Fibroblast of skin of back (primary cell): ENCODE results near the gene SYNM.

Experiments
- DNase-seq: peaks from one replicate; pipeline ENCODE4 v3.0.0-alpha.2; 2013

Gene SYNM

DNA sequence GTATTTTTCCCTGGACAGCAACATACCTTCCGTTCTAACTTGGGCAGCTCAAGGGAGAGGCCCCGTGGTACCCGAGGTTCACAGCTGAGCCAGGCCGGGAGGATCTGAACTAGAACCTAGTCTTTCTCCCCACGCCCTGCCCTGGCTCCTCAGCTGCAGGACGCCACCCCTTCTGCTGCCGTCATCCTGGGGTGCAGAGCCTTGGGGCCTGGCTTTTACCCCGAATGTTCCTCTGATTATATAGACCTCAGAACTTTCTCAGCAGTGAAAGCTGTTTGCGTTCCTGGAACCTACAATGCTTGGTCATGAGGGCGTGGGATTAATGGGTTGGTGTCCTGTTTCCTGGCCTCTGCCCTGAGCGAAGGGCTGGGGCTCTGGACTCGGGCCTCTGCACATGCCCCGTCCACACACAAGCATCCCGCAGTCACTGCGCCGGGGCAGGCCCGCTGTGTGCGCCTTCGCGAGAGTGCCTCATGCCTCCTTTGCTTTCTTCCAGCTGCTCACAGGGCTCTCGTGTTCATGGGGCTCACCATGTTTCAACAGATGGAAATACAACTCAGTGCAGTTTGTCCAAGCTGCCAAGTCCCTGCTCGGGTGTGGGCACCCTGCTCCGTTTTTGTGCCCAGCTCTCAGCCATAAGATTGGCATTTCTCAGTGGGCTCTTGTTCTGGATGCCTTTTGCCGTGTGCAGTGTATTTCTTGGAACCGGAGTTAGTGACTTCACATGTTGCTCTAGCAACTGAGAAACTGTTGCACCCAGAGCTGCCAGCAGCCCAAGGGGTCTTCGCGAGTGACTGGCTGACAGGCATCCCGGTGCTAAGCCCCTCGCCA lies 20.4 kb downstream of the SYNM start:
- DNase-seq = no peak

DNA sequence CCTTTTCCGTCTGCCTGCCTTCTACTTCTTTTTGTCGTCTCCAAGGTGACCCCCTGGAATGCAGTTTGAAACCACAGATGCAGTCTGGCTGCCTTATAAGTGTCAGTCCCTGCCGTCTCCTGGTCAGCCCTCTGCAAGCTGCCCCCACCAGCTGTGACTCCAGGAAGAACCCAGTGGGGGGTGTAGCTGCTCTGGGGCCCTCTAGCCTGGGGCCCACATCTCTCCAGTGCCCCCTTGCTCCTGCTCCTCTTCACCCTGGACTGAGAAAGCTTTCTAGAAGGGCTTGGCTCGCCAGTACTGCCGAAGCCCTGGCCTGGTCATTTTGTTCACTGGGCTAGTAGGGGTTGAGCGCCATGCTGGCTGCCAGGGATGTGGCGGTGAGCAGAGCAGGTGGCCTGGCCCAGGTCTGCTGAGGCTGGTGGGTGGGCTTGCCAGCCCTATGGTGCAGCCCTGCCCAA lies 21.3 kb downstream of the SYNM start:
- no peak for DNase-seq

DNA sequence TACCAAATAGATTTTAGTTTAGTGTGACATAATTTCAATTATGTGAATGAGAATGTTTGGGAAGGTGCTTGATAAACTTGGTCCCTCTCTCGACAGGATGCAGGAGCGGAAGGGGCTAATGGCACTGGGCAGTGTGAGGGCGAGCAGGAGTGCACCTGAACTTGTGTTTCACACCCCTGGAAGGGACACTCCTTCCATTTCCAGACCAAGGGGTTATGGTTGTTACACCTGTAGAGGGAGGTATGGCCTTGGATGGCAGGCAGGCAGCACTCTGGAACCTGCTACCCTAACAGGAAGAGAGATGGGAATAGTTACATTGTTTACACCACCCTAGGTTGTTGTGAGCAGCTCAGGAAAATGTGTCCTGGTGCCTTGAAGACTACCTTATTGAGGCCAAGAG lies 22.1 kb downstream of the SYNM start:
- no peak for DNase-seq

DNA sequence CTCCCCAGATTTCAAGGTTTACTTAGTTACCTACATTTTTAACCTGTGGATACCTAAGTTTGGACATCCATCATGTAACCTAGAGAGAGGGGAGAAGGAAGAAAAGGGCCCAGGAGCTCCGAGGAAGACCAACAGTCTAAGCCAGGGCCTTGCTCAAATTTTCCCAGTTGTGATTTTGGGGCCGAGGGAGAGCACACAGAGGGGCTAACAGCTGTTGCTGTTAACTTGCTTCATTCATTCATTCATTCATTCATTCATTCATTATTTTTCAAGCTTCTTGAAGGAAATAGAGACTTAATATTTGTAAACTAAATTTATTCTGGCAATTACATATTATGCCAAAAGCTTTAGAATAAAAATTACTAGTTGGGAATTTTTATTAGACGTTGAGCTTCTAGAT lies 22.9 kb downstream of the SYNM start:
- no peak for DNase-seq

DNA sequence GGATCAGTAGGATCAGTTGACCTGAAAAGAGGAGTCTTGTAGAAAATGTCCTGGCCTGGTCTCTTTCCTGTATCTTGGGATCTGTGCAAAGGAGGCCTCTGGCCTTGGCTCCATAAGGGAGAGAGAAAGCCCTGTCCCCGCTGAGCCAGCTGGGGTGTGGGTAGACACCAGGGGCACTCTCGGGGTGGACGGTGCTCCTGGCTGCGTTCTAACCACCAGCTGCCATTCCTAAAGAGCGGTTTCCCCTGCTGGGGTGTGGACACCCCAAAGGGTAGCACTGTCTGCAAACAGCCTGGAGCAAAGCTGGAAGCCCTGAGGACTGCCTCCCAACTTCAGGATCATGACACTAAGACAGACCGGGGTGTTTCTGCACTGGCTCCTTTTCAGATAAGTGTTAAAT lies 23.5 kb downstream of the SYNM start:
- no peak for DNase-seq

DNA sequence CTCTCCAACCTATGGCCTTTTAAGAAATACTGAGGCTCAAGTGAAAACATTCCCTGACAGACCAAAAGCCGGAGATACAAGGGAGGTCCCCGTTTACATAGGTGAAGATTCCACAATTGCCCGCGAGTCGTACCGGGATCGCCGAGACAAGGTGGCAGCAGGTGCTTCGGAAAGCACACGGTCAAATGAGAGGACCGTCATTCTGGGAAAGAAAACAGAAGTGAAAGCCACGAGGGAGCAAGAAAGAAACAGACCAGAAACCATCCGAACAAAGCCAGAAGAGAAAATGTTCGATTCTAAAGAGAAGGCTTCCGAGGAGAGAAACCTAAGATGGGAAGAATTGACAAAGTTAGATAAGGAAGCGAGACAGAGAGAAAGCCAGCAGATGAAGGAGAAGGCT lies 24.8 kb downstream of the SYNM start:
- DNase-seq = no peak

DNA sequence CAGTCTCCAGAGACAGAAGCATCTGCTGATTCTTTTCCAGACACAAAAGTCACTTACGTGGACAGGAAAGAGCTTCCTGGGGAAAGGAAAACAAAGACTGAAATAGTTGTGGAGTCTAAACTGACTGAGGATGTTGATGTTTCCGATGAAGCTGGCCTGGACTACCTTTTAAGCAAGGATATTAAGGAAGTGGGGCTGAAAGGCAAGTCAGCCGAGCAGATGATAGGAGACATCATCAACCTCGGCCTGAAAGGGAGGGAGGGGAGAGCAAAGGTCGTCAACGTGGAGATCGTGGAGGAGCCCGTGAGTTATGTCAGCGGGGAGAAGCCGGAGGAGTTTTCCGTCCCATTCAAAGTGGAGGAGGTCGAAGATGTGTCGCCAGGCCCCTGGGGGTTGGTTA lies 25.4 kb downstream of the SYNM start:
- DNase-seq = peak; percentile 42

DNA sequence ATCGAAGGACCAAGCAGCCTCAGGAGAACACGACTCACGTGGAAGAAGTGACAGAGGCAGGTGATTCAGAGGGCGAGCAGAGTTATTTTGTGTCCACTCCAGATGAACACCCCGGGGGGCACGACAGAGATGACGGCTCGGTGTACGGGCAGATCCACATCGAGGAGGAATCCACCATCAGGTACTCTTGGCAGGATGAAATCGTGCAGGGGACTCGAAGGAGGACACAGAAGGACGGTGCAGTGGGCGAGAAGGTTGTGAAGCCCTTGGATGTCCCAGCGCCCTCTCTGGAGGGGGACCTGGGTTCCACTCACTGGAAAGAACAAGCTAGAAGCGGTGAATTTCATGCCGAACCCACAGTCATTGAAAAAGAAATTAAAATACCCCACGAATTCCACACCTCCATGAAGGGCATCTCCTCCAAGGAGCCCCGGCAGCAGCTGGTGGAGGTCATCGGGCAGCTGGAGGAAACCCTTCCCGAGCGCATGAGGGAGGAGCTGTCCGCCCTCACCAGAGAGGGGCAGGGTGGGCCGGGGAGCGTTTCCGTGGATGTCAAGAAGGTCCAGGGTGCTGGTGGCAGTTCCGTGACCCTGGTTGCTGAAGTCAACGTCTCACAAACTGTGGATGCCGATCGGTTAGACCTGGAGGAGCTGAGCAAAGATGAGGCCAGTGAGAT lies 26.0 kb downstream of the SYNM start:
- DNase-seq = no peak

DNA sequence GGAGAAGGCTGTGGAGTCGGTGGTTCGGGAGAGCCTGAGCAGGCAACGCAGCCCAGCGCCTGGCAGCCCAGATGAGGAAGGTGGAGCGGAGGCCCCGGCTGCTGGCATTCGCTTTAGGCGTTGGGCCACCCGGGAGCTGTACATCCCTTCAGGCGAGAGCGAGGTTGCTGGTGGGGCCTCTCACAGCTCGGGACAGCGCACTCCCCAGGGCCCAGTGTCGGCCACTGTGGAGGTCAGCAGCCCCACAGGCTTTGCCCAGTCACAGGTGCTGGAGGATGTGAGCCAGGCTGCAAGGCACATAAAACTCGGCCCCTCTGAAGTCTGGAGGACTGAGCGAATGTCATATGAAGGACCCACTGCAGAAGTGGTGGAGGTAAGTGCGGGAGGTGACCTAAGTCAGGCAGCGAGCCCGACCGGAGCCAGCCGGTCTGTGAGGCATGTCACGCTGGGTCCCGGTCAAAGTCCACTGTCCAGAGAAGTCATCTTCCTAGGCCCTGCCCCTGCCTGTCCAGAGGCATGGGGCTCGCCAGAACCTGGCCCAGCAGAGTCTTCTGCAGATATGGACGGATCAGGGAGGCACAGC lies 26.7 kb downstream of the SYNM start:
- DNase-seq = no peak

DNA sequence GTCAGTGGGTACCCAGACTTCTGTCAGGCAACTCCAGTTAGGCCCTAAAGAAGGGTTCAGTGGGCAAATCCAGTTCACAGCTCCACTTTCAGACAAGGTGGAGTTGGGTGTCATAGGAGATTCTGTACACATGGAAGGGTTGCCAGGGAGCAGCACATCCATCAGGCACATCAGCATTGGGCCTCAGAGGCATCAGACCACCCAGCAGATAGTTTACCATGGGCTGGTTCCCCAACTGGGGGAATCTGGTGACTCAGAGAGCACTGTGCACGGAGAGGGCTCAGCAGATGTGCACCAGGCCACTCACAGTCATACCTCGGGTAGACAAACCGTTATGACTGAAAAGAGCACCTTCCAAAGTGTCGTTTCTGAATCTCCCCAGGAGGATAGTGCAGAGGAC lies 27.2 kb downstream of the SYNM start:
- no peak for DNase-seq

DNA sequence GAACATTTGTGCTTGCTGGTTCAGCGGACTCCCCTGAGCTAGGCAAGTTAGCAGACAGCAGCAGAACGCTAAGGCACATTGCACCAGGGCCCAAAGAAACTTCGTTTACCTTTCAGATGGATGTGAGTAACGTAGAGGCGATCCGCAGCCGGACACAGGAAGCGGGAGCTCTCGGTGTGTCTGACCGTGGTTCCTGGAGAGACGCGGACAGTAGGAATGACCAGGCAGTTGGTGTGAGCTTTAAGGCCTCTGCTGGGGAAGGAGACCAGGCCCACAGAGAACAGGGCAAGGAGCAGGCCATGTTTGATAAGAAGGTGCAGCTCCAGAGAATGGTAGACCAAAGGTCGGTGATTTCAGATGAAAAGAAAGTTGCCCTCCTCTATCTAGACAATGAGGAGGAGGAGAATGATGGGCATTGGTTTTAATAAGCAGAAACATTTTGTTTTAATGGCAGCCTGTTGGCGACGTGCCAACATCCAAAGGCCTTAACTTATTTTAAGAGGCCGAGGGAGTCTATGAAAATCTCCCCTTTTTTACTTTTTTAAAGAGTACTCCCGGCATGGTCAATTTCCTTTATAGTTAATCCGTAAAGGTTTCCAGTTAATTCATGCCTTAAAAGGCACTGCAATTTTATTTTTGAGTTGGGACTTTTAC lies 27.9 kb downstream of the SYNM start:
- no peak for DNase-seq

DNA sequence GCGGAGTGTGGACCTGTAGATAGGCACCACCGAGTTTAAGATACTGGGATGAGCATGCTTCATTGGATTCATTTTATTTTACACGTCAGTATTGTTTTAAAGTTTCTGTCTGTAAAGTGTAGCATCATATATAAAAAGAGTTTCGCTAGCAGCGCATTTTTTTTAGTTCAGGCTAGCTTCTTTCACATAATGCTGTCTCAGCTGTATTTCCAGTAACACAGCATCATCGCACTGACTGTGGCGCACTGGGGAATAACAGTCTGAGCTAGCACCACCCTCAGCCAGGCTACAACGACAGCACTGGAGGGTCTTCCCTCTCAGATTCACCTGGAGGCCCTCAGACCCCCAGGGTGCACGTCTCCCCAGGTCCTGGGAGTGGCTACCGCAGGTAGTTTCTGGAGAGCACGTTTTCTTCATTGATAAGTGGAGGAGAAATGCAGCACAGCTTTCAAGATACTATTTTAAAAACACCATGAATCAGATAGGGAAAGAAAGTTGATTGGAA lies 29.5 kb downstream of the SYNM start:
- no peak for DNase-seq

DNA sequence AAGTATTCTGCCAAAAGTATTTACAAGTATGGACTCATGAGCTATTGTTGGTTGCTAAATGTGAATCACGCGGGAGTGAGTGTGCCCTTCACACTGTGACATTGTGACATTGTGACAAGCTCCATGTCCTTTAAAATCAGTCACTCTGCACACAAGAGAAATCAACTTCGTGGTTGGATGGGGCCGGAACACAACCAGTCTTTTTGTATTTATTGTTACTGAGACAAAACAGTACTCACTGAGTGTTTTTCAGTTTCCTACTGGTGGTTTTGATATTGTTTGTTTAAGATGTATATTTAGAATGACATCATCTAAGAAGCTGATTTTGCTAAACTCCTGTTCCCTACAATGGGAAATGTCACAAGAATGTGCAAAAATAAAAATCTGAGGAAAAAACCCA lies 30.3 kb downstream of the SYNM start:
- DNase-seq = peak; percentile 58

DNA sequence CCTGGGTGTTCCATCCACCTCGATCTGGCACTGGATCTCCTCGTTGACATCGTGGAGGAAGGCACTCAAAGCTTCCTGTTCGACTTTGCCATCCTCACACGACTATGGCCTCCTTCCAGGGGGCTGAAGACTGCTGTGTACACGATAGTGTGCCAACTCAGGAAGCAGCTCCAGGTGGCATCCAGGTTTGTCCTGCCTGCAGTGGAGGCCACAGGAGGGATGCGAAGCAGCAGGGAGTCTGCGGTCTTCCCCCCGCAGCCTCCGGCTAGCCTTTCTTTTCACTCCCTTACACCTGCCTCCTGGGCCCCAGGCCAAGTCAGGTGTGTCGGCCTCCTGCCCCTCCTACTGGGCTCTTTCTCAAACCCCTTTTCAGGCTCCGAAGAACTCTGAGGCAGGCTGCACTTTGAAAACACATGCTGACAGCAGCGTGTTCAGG lies 32.2 kb downstream of the SYNM start:
- DNase-seq = no peak

DNA sequence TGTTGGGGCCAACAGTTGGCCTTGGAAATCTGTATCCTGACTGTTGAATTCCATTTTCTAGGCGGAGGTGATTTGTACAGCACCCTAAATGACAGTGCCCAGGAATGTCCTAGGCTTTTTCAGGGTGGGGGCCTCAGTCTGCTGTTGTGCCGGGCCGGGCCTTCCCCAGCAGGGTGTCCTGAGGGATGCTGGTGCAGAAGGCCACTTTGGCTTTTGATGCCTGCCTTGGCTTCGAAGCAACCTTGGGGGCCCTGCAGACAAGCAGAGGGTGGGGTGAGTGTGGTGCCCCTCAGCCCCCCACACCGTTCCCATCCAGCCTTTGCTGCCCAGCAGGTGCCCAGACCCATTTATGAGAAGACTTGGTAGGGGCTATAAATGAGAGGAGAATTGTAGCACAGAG lies 33.0 kb downstream of the SYNM start:
- no peak for DNase-seq

DNA sequence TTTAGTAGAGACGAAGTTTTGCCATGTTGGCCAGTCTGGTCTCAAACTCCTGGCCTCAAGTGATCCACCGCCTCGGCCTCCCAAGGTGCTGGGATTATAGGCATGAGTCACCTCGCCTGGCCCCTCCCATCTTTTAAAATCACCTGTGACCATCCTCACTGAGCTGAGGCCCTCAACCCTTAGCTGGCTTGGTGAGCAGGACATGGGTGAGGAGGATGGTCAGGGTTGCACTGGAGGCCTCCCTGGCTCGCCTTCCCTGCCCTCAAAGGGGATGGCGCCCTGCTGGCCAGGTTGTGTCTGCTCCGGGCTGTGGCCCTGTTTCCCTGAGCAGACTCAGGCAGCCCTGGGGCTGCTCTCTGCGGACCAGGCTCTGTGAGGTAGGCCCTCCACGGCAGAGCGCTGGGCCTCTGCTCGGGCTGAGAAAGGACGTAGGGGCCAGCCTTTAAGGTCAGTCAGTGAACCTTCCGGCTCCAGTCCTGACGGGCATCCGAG lies 33.7 kb downstream of the SYNM start:
- DNase-seq = no peak

DNA sequence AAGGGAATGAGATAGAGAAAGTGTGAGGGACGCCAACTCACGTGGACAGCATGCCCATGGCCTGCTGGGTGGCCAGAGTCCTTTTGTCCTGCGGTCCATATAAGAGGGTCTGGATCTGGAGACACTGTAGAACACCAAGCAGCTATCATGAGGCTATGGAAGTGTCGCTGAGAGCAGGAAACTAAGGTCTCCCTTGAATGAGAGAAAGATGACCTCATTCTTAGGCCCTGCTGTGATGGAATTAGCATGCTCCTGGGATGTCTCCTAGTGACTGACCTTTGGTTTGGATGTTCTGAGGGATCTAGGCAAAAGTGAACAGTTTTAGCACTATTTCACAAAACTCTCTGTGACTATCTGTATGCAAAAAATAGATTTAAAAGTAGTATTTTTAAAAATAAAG lies 34.4 kb downstream of the SYNM start:
- peak; percentile 29 for DNase-seq

DNA sequence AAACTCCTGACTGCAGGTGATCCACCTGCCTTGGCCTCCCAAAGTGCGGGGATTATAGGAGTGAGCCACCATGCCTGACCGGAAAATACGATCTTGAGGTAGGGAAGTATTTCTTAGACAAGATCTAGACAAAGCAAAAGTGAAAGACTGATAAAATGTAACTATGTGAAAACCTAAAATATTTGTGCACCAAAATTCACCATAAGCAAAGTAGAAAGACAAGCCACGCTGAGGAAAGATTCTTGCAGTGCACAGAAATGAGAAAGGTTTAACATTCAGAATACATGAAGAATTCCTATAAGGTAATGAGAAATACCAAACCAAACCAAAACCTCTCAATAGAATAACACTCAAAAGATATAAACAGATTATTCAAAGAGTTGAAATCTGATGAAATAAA lies 35.7 kb downstream of the SYNM start:
- no peak for DNase-seq

DNA sequence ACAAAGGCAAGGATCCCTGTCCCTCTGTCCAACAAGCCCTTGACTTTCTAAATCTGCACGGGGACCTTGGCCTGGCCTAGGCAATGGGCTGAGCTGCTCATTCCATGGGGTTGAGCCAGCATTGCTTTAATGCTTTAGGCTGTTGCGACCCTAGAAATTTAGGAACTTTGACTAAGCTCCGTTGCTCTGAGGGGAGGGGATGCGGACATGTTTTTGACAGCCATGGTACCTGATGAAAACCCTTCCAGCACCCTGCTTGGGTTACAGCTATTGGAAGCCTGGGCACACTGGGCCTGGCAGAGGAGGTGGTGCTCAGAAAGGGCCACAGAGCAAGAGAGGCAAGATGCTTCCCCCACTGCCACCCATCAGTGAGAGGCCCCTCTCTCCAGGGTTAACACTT lies 37.1 kb downstream of the SYNM start:
- DNase-seq = no peak

DNA sequence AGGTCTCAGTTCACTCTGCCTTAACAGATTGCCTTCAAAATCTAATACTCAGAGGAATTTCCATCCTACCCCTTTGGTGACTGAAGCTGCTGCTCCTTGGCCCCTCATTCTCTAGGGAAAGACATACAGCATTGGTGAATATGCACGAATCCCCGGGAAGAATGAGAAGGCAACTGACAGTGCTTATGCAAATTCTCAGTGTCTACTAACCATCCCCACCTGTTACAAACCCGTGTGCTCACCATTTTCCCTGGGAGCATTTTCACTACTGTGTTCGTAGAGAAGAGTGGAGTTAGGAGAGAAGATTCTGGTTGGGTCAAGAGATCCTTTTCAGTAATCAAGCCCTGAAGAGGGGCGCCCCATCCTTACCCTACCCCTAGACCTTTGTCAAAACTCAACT lies 37.7 kb downstream of the SYNM start:
- DNase-seq = no peak

DNA sequence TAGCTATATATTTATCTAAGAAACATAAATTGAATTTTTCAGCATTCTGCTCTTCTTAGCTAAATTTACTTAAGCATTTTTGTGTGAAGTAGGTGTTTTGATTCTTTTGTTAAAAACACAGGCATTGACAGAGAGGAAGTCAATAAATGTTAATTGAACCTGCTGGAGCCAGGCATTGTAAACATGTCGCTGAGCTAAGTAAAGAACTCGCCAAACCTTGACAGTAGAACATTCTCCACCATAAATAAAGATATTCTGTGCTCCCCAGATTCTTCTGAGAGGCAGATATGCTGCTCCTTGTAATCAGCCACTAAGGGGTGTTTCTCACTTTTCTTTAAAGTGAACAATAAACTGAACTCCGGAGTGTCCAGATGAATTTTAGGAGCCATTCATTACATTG lies 38.4 kb downstream of the SYNM start:
- DNase-seq = no peak

DNA sequence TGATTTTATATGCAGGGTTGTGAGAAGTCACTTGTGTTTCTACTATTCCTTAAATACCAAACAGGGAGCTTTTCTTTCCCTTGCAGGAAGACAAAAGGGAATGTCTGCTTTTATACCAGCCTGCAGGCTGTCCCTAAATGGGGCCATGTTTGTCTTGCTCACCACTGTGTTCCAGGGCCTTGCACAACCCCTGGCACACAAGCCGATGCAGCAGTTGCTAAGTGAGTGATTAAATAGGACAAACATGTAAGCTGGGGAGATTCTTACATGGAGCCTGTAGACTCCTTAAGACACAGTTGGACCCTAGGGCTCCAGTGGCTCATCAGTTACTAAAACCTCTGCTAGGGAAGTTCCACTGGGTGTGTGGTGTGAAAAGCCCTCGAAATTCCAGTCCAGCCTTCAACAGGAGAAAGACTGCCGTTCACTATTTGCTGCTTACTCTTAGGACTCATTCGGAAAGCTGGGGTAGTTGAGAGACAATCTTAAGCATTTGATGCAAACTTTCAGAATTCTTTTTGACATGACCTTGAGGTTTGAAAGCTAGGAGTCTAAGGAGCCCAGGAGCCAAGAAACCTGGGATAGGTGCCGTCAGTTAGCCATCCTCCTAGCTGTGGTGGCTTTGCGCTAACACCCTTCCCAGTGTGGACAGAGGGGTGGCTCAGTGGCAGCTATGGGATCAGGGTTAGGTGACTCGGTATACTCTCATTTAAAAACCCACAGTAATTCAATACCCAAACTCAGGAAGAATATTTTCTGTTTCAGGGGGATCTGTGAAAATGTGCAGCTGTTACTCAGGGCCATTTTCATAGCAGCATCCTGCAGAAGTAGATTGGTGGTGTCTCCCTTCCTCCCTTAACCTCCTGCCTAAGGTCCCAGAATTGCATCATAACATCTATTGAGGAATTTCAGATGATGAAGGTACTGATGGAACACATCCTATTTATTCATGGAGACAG lies 39.1 kb downstream of the SYNM start:
- DNase-seq = peak; percentile 26
